GM19240 (cell line): ENCODE data around the gene KNL1.
A peak's percentile ranks its signal among the peaks of the same experiment; 100 is the strongest.
"Not testable (repeated sequence)": the region's sequence is repeated elsewhere in the genome, so short reads cannot be mapped to it uniquely, and the experiment has no call there.

ENCODE experiments used
- DNase-seq: peaks from one replicate; pipeline ENCODE4 v3.0.0; 2011; ENCODE audit warnings: low spot score; ENCODE audit not compliant: insufficient read length

Gene KNL1

DNA sequence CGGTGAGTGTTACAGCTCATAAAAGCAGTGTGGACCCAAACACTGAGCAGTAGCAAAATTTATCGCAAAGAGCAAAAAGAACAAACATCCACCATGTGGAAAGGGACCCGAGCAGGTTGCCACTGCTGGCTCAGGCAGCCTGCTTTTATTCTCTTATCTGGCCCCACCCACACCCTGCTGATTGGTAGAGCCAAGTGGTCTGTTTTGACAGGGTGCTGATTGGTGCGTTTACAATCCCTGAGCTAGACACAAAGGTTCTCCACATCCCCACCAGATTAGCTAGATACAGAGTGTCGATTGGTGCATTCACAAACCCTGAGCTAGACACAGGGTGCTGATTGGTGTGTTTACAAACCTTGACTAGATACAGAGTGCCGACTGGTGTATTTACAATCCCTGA is 82.2 kb downstream of the KNL1 start:
- not testable (repeated sequence) for DNase-seq

DNA sequence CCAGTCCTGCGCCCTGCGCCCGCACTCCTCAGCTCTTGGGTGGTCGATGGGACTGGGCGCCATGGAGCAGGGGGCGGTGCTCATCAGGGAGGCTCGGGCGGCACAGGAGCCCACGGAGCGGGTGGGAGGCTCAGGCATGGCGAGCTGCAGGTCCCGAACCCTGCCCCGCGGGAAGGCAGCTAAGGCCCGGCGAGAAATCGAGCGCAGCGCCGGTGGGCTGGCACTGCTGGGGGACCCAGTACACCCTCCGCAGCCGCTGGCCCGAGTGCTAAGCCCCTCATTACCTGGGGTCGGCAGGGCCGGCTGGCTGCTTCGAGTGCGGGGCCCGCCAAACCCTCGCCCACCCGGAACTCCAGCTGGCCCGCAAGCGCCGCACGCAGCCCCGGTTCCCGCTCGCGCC is 82.9 kb downstream of the KNL1 start:
- not testable (repeated sequence) for DNase-seq

DNA sequence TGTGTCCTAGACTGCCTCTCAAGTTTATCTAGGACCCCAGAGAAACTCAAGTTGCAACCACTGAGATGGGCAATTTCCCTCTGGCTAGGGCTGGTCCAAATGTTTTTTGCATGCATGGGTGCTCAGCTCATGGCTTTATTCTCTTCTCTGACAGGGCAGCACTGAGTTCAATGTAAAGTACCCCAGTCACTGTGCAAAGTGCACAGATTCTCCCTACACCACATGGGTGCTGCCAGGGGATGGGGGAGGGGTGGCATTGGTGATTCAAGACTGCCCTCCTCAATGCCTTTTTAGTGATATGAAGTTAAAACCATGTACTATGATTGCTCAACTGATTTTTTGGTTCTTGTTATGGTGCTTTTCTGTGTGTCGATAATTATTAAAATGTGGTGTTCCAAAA is 86.1 kb downstream of the KNL1 start:
- no peak for DNase-seq

DNA sequence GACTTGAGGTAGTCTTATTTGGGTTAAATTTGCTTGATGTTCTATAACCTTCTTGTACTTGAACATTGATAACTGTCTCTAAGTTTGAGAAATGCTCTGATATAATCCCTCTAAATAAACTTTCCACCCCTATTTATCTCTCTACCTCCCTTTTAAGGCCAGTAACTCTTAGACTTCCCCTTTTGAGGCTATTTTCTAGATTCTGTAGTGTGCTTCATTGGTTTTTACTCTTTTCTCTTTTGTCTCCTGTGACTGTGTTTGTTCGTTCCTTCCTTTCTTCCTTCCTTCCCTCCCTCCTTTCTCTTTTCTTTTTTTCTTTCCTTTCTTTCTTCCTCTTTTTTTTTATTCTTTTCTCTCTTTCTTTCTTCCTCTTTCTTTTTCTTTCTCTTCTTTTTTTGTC is 86.9 kb downstream of the KNL1 start:
- DNase-seq: not testable (repeated sequence)

DNA sequence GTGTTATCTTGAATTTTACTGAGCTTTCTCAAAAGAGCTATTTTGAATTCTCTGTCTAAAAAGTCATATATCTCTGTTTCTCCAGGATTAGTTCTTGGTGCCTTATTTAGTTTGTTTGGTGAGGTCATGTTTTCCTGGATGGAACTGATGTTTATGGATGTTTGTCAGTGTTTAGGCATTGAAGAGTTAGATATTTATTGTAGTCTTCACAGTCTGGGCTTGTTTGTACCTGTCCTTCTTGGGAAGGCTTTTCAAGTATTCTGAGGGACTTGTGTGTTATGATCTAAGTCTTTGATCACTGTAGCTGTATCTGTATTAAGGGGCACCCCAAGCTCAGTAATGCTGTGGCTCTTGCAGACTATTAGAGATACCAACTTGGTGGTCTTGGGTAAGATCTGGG is 90.3 kb downstream of the KNL1 start:
- DNase-seq: no peak

DNA sequence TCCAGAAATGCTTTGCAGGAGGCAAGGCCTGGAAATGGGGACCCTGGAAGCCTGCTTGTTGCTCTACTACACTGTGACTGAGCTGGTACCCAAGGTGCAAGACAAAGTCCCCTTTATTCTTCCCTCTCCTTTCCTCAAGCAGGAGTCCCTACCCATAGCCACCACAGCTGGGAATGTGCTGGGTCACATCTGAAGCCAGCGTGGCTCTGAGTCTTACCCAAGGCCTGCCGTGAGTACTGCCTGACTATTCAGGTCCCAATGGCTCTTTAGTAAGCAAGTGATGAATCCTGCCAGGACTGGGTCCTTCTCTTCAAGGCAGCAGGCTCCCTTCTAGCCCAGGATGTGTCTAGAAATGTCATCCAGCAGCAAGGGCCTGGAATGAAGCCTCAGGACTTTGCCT is 91.3 kb downstream of the KNL1 start:
- no peak for DNase-seq

DNA sequence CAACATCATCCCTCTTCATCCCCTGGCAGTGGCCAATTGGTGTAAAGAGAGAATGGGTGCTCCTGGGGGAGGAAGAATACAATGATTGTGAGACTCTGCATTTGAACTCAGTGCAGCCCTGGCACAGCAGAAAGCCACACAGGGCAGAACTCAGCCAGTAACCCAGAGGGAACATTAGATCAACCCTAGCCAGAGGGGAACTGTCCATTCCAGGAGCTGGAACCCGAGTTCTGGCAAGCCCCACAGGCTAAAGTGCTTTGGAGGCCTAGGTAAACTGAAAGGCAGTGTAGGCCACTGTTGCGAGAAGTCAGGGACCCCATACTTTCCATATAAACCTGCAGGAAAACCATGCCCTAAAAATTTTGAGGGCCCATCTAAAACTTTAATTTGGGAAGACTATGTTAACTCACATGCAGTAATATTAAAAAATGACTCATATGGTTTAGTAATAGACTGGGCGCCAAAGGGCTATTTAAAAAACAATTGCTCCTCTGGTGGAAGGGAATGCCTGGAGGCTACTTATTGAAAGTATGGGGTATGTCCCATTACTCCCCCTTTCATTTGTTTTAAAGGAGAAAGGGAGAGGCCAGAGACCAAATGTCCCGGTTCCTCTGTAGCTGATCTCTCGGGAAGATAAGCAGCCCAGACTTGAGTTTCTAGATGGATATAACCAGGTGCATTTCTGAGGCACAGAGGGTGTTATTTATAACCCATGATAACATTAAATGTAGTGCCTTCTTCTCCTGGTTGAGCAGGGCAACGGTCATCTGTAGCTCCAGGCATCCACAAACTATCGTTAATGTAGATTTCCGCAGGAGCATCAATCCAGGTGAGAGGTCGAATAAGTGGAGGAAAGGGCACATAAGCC is 95.1 kb downstream of the KNL1 start:
- no peak for DNase-seq

DNA sequence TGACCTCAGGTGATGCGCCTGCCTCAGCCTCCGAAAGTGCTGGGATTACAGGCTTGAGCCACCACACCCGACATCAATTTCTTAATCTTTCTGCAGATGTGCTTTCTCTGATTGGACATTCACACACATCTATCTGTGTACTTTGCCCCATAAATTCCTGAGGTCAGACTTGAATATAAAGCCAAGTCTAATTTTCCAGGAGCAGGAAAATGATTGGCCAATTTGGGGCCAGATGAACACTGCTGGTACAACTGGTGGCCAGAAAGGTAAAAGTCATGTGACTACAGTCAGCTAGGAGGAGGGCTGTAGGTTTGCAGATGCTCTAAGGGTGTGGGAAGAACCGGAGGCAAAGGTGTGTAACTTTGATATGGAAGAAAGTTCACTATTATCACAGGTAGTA is 97.7 kb downstream of the KNL1 start:
- no peak for DNase-seq

DNA sequence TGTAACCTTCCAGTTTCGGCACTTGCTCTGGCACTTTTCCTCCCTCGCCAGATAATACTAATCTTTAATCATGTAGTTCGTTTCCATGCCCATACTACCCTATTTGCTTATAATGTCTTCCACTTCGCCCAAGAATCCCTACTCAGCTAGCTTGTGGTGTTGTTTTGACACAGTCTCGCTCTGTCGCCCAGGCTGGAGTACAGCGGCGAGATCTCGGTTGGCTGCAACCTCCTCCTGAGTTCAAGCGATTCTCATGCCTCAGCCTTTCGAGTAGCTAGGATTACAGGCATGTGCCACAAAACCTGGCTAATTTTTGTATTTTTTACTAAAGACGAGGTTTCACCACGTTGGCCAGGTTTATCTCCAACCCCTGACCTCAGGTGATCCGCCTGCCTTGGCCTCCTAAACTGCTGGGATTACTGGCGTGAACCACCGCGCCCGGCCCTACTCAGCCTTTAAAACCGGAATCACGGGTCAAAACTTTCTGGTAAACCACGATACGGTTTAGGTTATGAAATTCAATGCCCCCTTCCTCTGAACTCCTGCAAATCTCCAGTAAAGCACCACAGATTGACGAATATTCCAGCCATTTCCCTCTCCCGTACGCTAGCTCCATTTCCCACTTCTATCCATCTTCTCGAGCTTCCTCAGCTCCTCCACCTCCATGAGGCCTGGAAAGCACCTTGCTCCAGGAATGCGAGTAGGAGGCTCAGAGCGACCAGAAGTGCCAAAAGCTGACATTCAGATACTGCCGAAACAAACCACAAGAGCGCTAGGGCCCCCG is 100.0 kb downstream of the KNL1 start:
- no peak for DNase-seq

DNA sequence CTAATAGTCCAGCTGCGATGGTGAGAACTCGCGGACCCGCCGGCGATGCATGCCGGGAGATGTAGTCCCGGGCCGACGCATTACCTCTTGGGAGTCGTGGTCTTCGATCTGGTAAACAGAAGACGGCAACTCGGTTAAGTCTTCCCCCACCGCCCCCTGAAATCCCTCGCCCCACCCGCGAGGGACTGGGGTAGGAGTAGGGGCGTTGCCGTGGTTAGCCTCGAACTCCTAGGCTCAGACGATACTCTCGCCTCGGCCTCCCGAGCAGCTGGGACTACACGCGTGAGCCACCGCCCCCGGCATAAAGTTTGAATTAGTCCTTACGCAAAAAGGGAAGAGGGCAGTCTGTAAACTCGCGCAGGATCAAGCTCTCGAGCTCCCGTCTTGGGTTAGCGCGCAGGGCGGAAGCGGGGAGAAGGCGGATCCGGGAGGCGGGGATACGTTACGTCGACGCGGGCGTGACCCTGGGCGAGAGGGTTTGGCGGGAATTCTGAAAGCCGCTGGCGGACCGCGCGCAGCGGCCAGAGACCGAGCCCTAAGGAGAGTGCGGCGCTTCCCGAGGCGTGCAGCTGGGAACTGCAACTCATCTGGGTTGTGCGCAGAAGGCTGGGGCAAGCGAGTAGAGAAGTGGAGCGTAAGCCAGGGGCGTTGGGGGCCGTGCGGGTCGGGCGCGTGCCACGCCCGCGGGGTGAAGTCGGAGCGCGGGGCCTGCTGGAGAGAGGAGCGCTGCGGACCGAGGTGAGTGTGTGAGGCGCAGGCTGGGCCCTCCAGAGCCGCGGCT is 100.8 kb downstream of the KNL1 start, which contains the start of gene RAD51:
TSS of gene RAD51 (plus strand) at position 487 of the 781 bp plus-strand sequence. CDS start 3,585 bp downstream, outside the sequence.
- peak; percentile 80 for DNase-seq

DNA sequence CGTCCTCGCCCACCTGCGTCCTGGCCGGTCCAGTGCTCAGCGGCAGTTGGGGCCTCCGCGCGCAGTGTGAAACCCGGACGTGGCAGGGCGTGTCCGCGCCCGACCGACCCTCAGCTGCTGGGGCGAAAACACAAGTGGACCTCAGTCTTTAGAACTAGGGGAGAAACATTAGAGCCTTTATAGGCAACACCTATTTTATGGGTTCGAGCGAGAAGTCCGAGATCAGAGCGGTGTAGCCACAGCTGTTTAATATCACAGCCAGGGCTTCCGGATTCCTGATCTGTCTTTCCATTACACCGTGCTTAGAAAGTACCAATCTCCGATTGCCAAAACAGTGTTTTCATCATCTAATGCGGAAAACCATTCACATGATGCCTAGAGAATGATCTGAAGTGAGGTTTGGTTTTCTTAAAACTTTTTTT is 101.4 kb downstream of the KNL1 start:
- peak; percentile 18 for DNase-seq

DNA sequence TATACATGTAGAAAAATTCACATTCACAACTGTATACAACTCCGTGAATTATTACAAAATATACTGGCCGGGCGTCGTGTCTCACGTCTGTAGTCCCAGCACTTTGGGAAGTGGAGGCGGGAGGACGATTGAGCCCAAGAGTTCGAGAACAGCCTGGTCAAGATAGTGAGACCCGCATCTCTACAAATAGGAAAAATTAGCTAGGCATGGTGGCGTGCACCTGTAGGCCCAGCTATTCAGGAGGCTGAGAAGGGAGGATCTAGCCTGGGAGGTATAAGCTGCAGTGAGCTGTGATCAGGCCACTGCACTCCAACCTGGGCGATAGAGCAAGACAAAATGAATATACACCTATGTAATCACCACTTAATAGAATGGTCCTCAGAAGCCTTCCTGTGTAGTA is 102.2 kb downstream of the KNL1 start:
- DNase-seq: no peak

DNA sequence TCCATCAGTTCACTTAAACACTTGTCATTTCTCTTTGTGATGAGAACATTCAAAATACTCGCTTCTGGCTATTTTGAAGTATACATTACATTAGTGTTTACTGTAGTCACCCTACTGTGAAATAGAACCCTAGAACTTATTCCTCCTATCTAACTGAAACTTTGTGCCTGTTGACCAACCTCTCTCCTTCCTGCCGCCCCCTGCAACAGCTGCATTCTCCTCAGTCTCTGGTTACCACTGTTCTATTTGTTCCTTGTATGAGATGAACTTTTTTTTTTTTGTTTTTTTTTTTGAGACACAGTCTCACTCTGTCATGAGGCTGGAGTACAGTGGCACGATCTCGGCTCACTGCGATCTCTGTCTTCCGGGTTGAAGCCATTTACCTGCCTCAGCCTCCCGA is 103.9 kb downstream of the KNL1 start:
- no peak for DNase-seq

DNA sequence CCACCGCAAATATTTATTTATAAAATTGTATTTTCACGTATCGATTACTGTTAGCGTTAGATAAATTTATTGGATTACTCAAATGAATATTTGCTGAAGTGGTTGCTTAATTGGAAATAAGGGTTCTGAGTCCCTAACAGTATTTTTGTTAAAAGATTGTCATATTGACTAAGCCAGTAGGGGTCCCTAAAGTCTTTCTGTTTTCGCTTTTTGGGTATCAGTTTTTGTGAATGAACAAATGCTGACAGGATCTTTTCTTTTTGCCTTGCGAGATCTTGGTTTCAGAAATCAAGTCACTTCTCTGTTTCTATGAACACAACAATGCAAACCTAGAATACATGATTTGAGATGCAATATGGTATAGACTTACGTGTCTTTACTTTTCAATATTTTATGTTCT is 108.0 kb downstream of the KNL1 start:
- no peak for DNase-seq

DNA sequence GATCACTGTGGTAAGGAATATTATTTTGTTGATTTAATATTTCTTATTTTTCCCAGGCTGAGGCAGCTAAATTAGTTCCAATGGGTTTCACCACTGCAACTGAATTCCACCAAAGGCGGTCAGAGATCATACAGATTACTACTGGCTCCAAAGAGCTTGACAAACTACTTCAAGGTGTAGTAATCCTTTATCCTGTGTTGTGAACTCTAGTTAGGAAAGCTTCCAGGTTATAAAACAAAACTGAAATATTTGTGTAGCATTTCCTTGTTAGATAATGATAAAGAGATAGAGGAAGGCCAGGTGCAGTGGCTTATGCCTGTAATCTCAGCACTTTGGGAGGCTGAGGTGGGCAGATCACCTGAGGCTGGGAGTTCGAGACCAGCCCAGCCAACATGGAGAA is 112.1 kb downstream of the KNL1 start:
- DNase-seq: no peak
